K562 (cell line): ENCODE data around the gene ADRM1. TPM values are rescaled to one million over a fixed set of nuclear protein-coding genes. Genes with fewer than 3 reads are reported as not detected.

Source experiments
- ATAC-seq: fragments of 200-7000 bp; cut with Tn5 transposase; 3 replicates; pipeline ENCODE4 v1.9.1; 2020; ENCODE audit warnings: moderate library complexity
- BruUV-seq: library from RNA; stranded (reverse); fragments of 400-500 nt; replicated peaks from 2 replicates; lab custom pipeline; 2021; lab: Mats Ljungman, UMichigan
- CTCF ChIA-PET: fragments of 300-600 bp; formaldehyde crosslinking; extraction: SDS; loops from one replicate; lab custom pipeline; 2021; ENCODE audit warnings: low intra/inter-chr PET ratio; lab: Yijun Ruan, JAX
- POLR2A ChIA-PET: fragments of 300-600, 350-650 bp; sonication (Branson Sonifier 250); formaldehyde crosslinking; extraction: SDS; loops from one replicate; lab custom pipeline; 2021; ENCODE audit warnings: antibody characterized with exemption, inconsistent platforms; lab: Yijun Ruan, JAX
- DNase-seq, 4 experiments: peaks; one replicate each; pipeline versions ENCODE4 v3.0.0 to v3.0.0-alpha.2; 2011 to 2018; ENCODE audit warnings: low spot score in 3 of 4, mixed read lengths in 3 of 4; ENCODE audit errors: extremely low read depth in 1 of 4
- FAIRE-seq: peaks from 2 replicates; lab custom pipeline; 2011; peaks lifted over from hg19 to GRCh38; lab: Jason Lieb, UNC
- H2AFZ ChIP-seq: 2 replicates; pipeline ENCODE4 v1.6.0; 2011; ENCODE audit warnings: low read depth, low read length, control low read depth, inconsistent platforms
- H3K27ac ChIP-seq: fragments of 200-600 bp; 3 replicates; pipeline ENCODE4 v1.8.0; 2011; ENCODE audit warnings: low read depth, mild to moderate bottlenecking, control low read depth, inconsistent platforms, low read length, moderate library complexity, mixed read lengths; ENCODE audit errors: extremely low read depth
- H3K27me3 ChIP-seq, 2 experiments: fragments of 300-600 bp in 1 of 2; 2 replicates in 1 of 2; 3 replicates in 1 of 2; pipeline versions ENCODE4 v1.6.0 to v1.8.0; 2011; ENCODE audit warnings: inconsistent platforms in 2 of 2, low read length in 2 of 2, mild to moderate bottlenecking in 1 of 2, mixed read lengths in 1 of 2, moderate library complexity in 1 of 2; ENCODE audit not compliant: control insufficient read depth in 2 of 2, insufficient read depth in 2 of 2
- H3K36me3 ChIP-seq: fragments of 300-600 bp; 3 replicates; pipeline ENCODE4 v1.8.0; 2011; ENCODE audit warnings: mild to moderate bottlenecking, low read length, inconsistent platforms; ENCODE audit not compliant: control insufficient read depth, insufficient read depth
- H3K4me1 ChIP-seq, 2 experiments: fragments of 200-600 bp in 1 of 2; replicated peaks in 1 of 2; 2 replicates in 1 of 2; 3 replicates in 1 of 2; pipeline versions ENCODE4 v1.5.1 to v1.8.0; 2011; ENCODE audit warnings: inconsistent platforms in 2 of 2, low read length in 2 of 2, mild to moderate bottlenecking in 1 of 2, mixed read lengths in 1 of 2, moderate library complexity in 1 of 2; ENCODE audit not compliant: control insufficient read depth in 2 of 2, insufficient read depth in 2 of 2
- H3K4me2 ChIP-seq: 2 replicates; pipeline ENCODE4 v1.6.1; 2011; ENCODE audit warnings: low read length, control low read depth, inconsistent platforms, mixed read lengths; ENCODE audit not compliant: insufficient read depth
- H3K4me3 ChIP-seq: fragments of 200-600 bp; sonication (generic), shearing (Covaris generic); 2 replicates; pipeline ENCODE4 v1.5.1; 2016; ENCODE audit warnings: control low read depth, inconsistent platforms
- H3K79me2 ChIP-seq: fragments of 200-600 bp; 3 replicates; pipeline ENCODE4 v1.8.0; 2011; ENCODE audit warnings: low read length, inconsistent platforms; ENCODE audit not compliant: control insufficient read depth, insufficient read depth
- H3K9ac ChIP-seq, 2 experiments: 2 replicates each; pipeline versions ENCODE4 v1.6.0 to v1.6.1; 2011; ENCODE audit warnings: low read depth in 2 of 2, low read length in 2 of 2, control low read depth in 1 of 2, inconsistent platforms in 1 of 2, mild to moderate bottlenecking in 1 of 2, mixed read lengths in 1 of 2; ENCODE audit not compliant: insufficient read depth in 1 of 2
- H3K9me1 ChIP-seq: one replicate; pipeline ENCODE4 v1.6.0; 2011; ENCODE audit warnings: inconsistent platforms, mild to moderate bottlenecking, low read length, moderate library complexity; ENCODE audit not compliant: control insufficient read depth, insufficient read depth
- H3K9me3 ChIP-seq: replicated peaks from 2 replicates; pipeline ENCODE4 v1.5.1; 2011; ENCODE audit warnings: low read depth, low read length, inconsistent platforms; ENCODE audit not compliant: control insufficient read depth, insufficient read depth
- H4K20me1 ChIP-seq: replicated peaks from 2 replicates; pipeline ENCODE4 v1.6.1; 2011; ENCODE audit warnings: low read length, inconsistent platforms, mixed read lengths; ENCODE audit not compliant: control insufficient read depth, insufficient read depth
- BHLHE40 ChIP-seq: IDR thresholded peaks from 2 replicates; pipeline ENCODE4 v1.6.1; 2011; ENCODE audit warnings: low read length, improper control_type of control experiment
- CBX5 ChIP-seq: IDR thresholded peaks from 2 replicates; pipeline ENCODE4 v1.6.1; 2014; ENCODE audit warnings: low read depth, borderline replicate concordance
- HDAC8 ChIP-seq: fragments of 450-650 bp; IDR thresholded peaks from 2 replicates; pipeline ENCODE4 v1.6.1; 2016; ENCODE audit warnings: mild to moderate bottlenecking, missing genetic modification characterization, moderate library complexity, missing compliant biosample characterization
- PTBP1 ChIP-seq: fragments of 200-400 bp; formaldehyde crosslinking; IDR thresholded peaks from 2 replicates; pipeline ENCODE4 v1.6.1; 2017; ENCODE audit warnings: low read depth, low read length
- RBBP5 ChIP-seq: fragments of 200-600 bp; sonication (generic); IDR thresholded peaks from 2 replicates; pipeline ENCODE4 v1.6.1; 2012; ENCODE audit warnings: borderline replicate concordance, mild to moderate bottlenecking, low read length, control low read depth, inconsistent platforms; ENCODE audit not compliant: insufficient read depth, poor library complexity, severe bottlenecking
- RBFOX2 ChIP-seq: fragments of 200-400 bp; formaldehyde crosslinking; IDR thresholded peaks from 2 replicates; pipeline ENCODE4 v1.6.1; 2017; ENCODE audit warnings: low read depth, mild to moderate bottlenecking, low read length, moderate library complexity
- RBM17 ChIP-seq: fragments of 200-400 bp; formaldehyde crosslinking; IDR thresholded peaks from 2 replicates; pipeline ENCODE4 v1.6.1; 2017; ENCODE audit warnings: low read depth, mild to moderate bottlenecking, low read length, borderline replicate concordance
- TFE3 ChIP-seq: fragments of 450-650 bp; formaldehyde crosslinking; IDR thresholded peaks from 2 replicates; pipeline ENCODE4 v1.4.0; 2020; ENCODE audit warnings: mild to moderate bottlenecking, mixed read lengths
- ZNF274 ChIP-seq: IDR thresholded peaks from 2 replicates; pipeline ENCODE4 v1.6.1; 2011; ENCODE audit warnings: low read depth, mild to moderate bottlenecking, low read length, moderate library complexity, borderline replicate concordance
- WGBS: fragments of 100-300 bp; shearing (Covaris generic); methylation state at CpG from one replicate; pipeline ENCODE4 v1.1.6; 2016; ENCODE audit warnings: low coverage, mixed read lengths; ENCODE audit not compliant: insufficient coverage; ENCODE audit errors: missing lambda C conversion rate; 5-methylcytosine and 5-hydroxymethylcytosine counted together
- in situ Hi-C: fragments of 300-500 bp; cut with MboI; formaldehyde crosslinking; loops from 4 replicates; pipeline ENCODE4 v1.15.0; 2018; ENCODE audit warnings: inconsistent platforms, mixed read lengths
- intact Hi-C: fragments of 100-400 bp; cut with micrococcal nuclease; formaldehyde crosslinking; loops from 2 replicates; pipeline ENCODE4 v1.14.2; 2022
- polyA plus RNA-seq, 8 experiments: library from polyadenylated mRNA; depleted of rRNA in 4 of 8; stranded (reverse) in 5 of 8; unstranded in 3 of 8; fragments of >200 nt; fragmentation: Nextera tagmentation in 2 of 8; fragmentation: Illumina TruSeq in 1 of 8; extraction: Ambion mirVana in 2 of 8; extraction: Trizol in 1 of 8; gene quantifications; 2 replicates each; pipeline versions ENCODE4 v1.2.1 to v1.2.3, GENCODE V29; 2011 to 2014; ENCODE audit warnings: inconsistent platforms in 1 of 8, missing spikeins in 1 of 8
- total RNA-seq, 7 experiments: library from RNA; depleted of rRNA in 6 of 7; stranded (reverse); fragments of >200 nt in 6 of 7; fragmentation: Illumina TruSeq in 2 of 7; extraction: Trizol in 2 of 7; gene quantifications; 2 replicates each; pipeline versions ENCODE4 v1.2.1 to v1.2.3, GENCODE V29; 2011 to 2021; ENCODE audit warnings: low replicate concordance in 1 of 7
- TF ChIP-seq, protein P1 (sequence below): sonication (generic); formaldehyde crosslinking; IDR thresholded peaks from 2 replicates; pipeline ENCODE4 v1.8.0; 2023; ENCODE audit warnings: mild to moderate bottlenecking, missing genetic modification reagents

The ADRM1 gene
- total and polyA plus RNA-seq, 9 of the 15 experiments (the other 6 are each of a cell fraction or from before 2014, with no cell fraction given), result 5.0 to 223 (median 67.4) TPM

DNA sequence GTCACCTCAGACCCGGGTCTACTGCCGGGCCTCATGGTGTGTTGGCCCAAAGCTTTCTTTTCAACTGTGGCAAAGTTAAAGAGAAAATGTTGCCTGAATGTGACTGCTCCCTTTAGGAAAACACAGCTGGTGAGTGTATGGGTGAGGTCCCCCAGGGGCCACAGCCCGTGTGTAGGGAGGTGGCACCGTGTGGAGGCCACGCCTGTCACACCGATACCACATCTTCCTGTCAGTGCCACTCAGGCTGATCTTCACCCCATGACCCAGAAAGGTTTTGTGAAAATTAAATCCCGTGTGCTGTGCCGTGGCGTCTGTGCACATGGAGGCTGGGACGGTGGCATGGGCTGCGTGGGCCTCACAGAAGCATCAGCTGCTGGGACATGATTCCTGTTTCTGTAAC, 10.7 kb upstream of the ADRM1 start (continued):
- TF ChIP-seq, protein P1, sequence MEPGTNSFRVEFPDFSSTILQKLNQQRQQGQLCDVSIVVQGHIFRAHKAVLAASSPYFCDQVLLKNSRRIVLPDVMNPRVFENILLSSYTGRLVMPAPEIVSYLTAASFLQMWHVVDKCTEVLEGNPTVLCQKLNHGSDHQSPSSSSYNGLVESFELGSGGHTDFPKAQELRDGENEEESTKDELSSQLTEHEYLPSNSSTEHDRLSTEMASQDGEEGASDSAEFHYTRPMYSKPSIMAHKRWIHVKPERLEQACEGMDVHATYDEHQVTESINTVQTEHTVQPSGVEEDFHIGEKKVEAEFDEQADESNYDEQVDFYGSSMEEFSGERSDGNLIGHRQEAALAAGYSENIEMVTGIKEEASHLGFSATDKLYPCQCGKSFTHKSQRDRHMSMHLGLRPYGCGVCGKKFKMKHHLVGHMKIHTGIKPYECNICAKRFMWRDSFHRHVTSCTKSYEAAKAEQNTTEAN (CRISPR knock-in tag), result no peak
- TF ChIP-seq CBX5, result no peak
- TF ChIP-seq PTBP1, result no peak
- no peak for TF ChIP-seq RBBP5
- TF ChIP-seq RBFOX2, result no peak
- TF ChIP-seq HDAC8 (tag), result no peak
- TF ChIP-seq RBM17, result no peak
- TF ChIP-seq ZNF274, result no peak

DNA sequence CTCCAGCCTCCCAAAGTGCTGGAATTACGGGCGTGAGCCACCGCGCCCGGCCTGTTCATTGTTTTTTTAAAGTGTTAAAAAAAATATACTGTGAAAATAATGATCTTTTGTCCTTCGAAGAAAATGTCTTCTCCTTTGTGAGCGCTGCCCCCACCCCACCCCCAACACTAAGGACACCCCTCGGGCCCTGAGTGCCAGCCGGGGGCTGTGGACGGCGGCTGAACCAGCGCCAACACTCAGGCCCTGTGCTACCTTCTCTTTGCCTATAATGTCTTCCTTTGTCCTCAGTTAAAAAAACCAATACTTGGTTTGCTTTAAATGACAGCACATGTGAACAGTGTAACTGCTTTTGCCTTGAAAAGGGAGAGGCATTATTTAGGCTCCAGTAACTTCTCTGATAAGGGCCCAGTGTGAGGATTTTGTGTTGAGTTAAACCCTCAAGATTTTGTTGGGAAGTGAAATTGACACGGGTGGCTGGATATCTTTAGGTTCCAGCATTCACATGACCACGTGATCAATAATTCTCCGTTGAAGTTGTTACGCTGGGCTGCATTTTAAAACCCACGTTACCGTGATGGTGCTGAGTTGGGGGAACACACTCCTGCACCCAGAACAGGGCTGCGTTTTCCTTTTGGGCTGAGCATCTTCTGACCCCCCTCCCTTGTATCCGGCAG, 9.5 kb upstream of the ADRM1 start:
- no peak for TF ChIP-seq BHLHE40
- peak; percentile 16; the same call in 1 of the 2 replicates for TF ChIP-seq TFE3 (CRISPR knock-in tag)
- Histone ChIP-seq H3K4me3 (no peak overlapping the region), H4K20me1 (no peaks in the 10 kb centered on the region), H3K36me3 (peaks cover 26% of the 10 kb centered on the region; the same call in 2 of the 3 replicates), H3K4me2 (no peak overlapping the region), H3K4me1 (peaks cover 0 to 11% of the 10 kb centered on the region in 2 experiments; a peak in 1 of 5 replicates), H3K27ac (no peak overlapping the region), H3K27me3 (no peaks in the 10 kb centered on the region), H3K9me1 (no peaks in the 10 kb centered on the region), H2AFZ (no peak overlapping the region), H3K9ac (no peak overlapping the region), H3K79me2 (no peaks in the 10 kb centered on the region), H3K9me3 (no peaks in the 10 kb centered on the region)
- POLR2A ChIA-PET, result interaction anchor here (1.1 kb wide), 1 partner anchor 51 kb away, joined by 3 read pairs; no protein-coding TSS in a partner anchor
- BruUV-seq, result no TSS peak
- ATAC-seq (no peak), FAIRE-seq (no peak), DNase-seq (no peak)
- in situ Hi-C loops, result no loop called here
- CTCF ChIA-PET, result no interaction called here
- intact Hi-C loops, result no loop called here
- 81% methylated on average over 20 of the region's 20 CpGs for WGBS
